ENCODE results near the gene IFNA6. TPM values are rescaled to one million over a fixed set of nuclear protein-coding genes. Genes with fewer than 3 reads are reported as not detected.

Gene IFNA6
- total and polyA plus RNA-seq, 2 of the 8 experiments (the other 6 are each of a cell fraction or from before 2014, with no cell fraction given), result not detected

DNA sequence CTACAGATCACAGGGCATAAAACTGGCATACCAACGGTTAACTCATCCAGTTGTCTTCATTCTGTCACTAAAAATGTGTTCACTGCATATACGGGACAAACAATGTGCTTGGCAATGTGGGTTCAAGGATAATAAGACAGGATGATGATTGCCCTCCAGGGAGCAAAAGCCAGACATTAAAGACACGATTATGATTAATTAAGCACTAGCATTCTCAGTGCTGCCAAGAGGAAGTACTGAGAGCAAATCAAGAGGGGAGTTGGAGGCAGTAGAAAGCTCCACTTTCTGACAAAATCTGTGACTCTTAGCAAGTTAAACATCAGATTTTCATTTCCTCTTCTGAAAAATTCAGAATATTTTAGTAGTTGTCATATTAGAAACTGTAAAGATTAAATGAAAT lies 49.3 kb upstream of the IFNA6 start:
- Histone ChIP-seq H4K8ac (ENCODE audit: extremely low read depth, insufficient read depth, low read length) (no peak overlapping the region), H3K4me3 (ENCODE audit: extremely low read depth in 1 of 4, insufficient read depth in 2 of 4, low read depth in 3 of 4, low read length in 4 of 4) (no peak overlapping the region), H4K20me1 (replicated peaks in 1 of 2; ENCODE audit: control insufficient read depth in 1 of 2, insufficient read depth in 2 of 2, low read length in 2 of 2) (no peaks in the 10 kb centered on the region), H3K4me1 (replicated peaks in 1 of 4; ENCODE audit: control insufficient read depth in 3 of 4, insufficient read depth in 4 of 4, low read length in 3 of 4) (no peaks in the 10 kb centered on the region), H3K9me3 (ENCODE audit: insufficient read depth in 2 of 2, low read depth in 1 of 2, low read length in 1 of 2) (no peaks in the 10 kb centered on the region), H3K27ac (ENCODE audit: low read depth, low read length) (no peak overlapping the region), H3K27me3 (replicated peaks in 1 of 4; ENCODE audit: control insufficient read depth in 3 of 4, extremely low read depth in 1 of 4, insufficient read depth in 3 of 4, low read length in 3 of 4) (peaks cover 0 to 25% (median 17%) of the 10 kb centered on the region in 4 experiments; a peak in 5 of 7 replicates), H2BK120ac (replicated peaks; ENCODE audit: low read depth, low read length) (no peak overlapping the region), H3K18ac (ENCODE audit: extremely low read depth, low read length) (no peak overlapping the region), H2BK5ac (ENCODE audit: low read depth, low read length) (no peak overlapping the region), H3K23ac (ENCODE audit: insufficient read length) (no peak overlapping the region), H3K4ac (replicated peaks; ENCODE audit: insufficient read length, low read depth, low read length) (no peak overlapping the region), H3K9ac (replicated peaks in 1 of 4; ENCODE audit: extremely low read depth in 1 of 4, low read depth in 3 of 4, low read length in 3 of 4) (no peak overlapping the region), H4K5ac (ENCODE audit: insufficient read length, low read depth, low read length) (no peak overlapping the region), H3K23me2 (ENCODE audit: low read depth, low read length) (no peaks in the 10 kb centered on the region; the same call in 1 of the 2 replicates), H3K79me1 (ENCODE audit: low read depth, low read length) (no peaks in the 10 kb centered on the region), H4K91ac (replicated peaks; ENCODE audit: insufficient read length, low read length) (no peak overlapping the region), H2AK5ac (ENCODE audit: low read depth, low read length) (no peak overlapping the region), H3K14ac (ENCODE audit: insufficient read length) (no peak overlapping the region), H2BK15ac (ENCODE audit: low read length) (no peak overlapping the region), H3K36me3 (ENCODE audit: control insufficient read depth in 2 of 4, insufficient read depth in 4 of 4, low read length in 3 of 4) (no peaks in the 10 kb centered on the region), H2AFZ (ENCODE audit: low read length) (no peak overlapping the region), H2BK20ac (ENCODE audit: low read length) (no peak overlapping the region), H3K4me2 (ENCODE audit: insufficient read depth in 1 of 2, low read depth in 2 of 2, low read length in 2 of 2) (no peak overlapping the region), H3K79me2 (ENCODE audit: control insufficient read depth in 1 of 2, insufficient read depth in 2 of 2, low read length in 2 of 2) (no peaks in the 10 kb centered on the region), H2BK12ac (ENCODE audit: low read depth, low read length) (no peak overlapping the region), H3K56ac (replicated peaks; ENCODE audit: insufficient read length, low read depth, low read length) (no peak overlapping the region)
- ChIA-PET POLR2A (ENCODE audit: partially characterized antibody) (no interaction called here), CTCF (ENCODE audit: partially characterized antibody) (interaction anchor here (1.6 to 4.1 kb wide), 3 partner anchors 8 to 82 kb away, joined by 7 to 19 read pairs (median 13); no protein-coding TSS in a partner anchor)
- 82% methylated on average over 3 of the region's 3 CpGs; no CpG with 5 or more reads in 1 of the 2 experiments for WGBS, 2 experiments (ENCODE audit: extremely low coverage in 1 of 2, insufficient coverage in 1 of 2, insufficient read length in 1 of 2, insufficient replicate concordance in 2 of 2, low coverage in 1 of 2, low lambda C conversion rate in 2 of 2, missing lambda C conversion rate in 1 of 2)
- DNase-seq (ENCODE audit: low read depth in 1 of 2, low spot score in 2 of 2) (no peak), FAIRE-seq (no peak)
- TF ChIP-seq TBP (IDR thresholded peaks at IDR 0.05; ENCODE audit: low read depth, low read length) (no peak), CTBP2 (IDR thresholded peaks at IDR 0.05; ENCODE audit: borderline replicate concordance, insufficient read depth, insufficient read length, low read length) (no peak), TAF7 (optimal IDR thresholded peaks at IDR 0.05; ENCODE audit: borderline replicate concordance, low read depth, low read length) (no peak), JUN (IDR thresholded peaks at IDR 0.05; ENCODE audit: low read depth, low read length) (no peak), CHD2 (IDR thresholded peaks at IDR 0.05; ENCODE audit: low read length) (no peak), EZH2 (IDR thresholded peaks at IDR 0.05; ENCODE audit: low read depth, low read length, severe bottlenecking) (no peak), KDM5A (IDR thresholded peaks at IDR 0.05; ENCODE audit: low read length) (no peak), SIRT6 (IDR thresholded peaks at IDR 0.05; ENCODE audit: low read length) (no peak), HDAC2 (IDR thresholded peaks at IDR 0.05; ENCODE audit: borderline replicate concordance in 1 of 2, low read depth in 2 of 2, low read length in 2 of 2) (no peak)
- TF ChIP-seq, protein P1, sequence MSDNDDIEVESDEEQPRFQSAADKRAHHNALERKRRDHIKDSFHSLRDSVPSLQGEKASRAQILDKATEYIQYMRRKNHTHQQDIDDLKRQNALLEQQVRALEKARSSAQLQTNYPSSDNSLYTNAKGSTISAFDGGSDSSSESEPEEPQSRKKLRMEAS (IDR thresholded peaks at IDR 0.05), result no peak
- TF ChIP-seq, protein P2, sequence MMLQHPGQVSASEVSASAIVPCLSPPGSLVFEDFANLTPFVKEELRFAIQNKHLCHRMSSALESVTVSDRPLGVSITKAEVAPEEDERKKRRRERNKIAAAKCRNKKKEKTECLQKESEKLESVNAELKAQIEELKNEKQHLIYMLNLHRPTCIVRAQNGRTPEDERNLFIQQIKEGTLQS (IDR thresholded peaks at IDR 0.05; ENCODE audit: insufficient read depth, low read depth, low read length), result no peak
- TF ChIP-seq, protein P3, sequence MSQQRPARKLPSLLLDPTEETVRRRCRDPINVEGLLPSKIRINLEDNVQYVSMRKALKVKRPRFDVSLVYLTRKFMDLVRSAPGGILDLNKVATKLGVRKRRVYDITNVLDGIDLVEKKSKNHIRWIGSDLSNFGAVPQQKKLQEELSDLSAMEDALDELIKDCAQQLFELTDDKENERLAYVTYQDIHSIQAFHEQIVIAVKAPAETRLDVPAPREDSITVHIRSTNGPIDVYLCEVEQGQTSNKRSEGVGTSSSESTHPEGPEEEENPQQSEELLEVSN (IDR thresholded peaks at IDR 0.05), result no peak

All from H1 (cell line).